ENCODE results near the gene SLC8B1.

Gene SLC8B1

DNA sequence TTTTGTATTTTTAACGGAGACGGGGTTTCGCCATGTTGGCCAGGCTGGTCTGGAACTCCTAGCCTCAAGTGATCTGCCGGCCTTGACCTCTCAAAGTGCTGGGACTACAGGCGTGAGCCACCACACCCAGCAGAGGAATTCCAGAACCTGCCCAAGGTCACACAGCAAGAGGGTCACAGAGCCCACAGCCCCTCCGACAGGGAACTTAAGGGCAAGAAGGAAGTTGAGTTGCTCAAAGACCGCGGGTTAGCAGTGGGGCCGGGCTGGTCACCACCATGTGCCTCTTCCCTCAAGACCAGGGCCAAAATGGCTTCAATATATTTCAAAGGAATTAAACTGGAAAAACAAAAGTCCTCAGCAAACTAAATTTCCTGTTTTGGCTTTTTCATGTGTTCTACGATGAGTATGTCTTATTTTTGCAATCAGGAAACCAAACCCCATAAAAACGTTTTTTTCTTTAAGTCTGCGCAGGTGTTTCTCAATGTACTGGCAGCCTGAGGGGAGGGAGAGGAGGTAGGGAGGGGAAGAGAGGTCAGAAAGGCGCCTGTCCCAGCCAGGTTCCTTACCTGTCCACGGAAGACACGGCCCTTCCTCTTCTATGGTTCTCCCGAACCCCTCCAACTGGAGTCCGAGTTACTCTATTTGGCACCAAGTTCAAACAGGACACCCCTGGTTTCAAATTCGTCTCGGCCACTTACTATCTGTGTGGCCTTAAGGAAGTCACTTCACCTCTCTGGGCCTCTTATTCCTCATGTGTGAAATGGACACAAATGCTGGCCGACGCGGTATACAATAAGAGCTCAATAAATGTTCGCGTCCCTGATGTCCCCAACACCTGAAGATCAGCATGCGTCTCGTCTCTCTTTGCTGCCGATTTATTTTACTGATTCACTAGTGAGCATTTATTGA lies 778 bp downstream of the SLC8B1 start:
- no peaks in the 10 kb centered on the region for H3K9me2 ChIP-seq (ENCODE audit: low read depth, low read length)
- peaks cover 29% of the 10 kb centered on the region for H3K4me1 ChIP-seq (ENCODE audit: insufficient read depth, low read length, severe bottlenecking)
- H3K36me3 ChIP-seq (ENCODE audit: insufficient read depth, low read length): peaks cover 23% of the 10 kb centered on the region; the same call in 1 of the 2 replicates
- H3K27ac ChIP-seq (ENCODE audit: low read depth, low read length, poor library complexity, severe bottlenecking): peak overlapping the region; percentile 54
- no peaks in the 10 kb centered on the region for H3K9me3 ChIP-seq (ENCODE audit: low read length)
- peak overlapping the region; percentile 84 for H3K9ac ChIP-seq (ENCODE audit: low read length)
- H2AFZ ChIP-seq (ENCODE audit: low read length): no peak overlapping the region
- TF ChIP-seq, protein P1, sequence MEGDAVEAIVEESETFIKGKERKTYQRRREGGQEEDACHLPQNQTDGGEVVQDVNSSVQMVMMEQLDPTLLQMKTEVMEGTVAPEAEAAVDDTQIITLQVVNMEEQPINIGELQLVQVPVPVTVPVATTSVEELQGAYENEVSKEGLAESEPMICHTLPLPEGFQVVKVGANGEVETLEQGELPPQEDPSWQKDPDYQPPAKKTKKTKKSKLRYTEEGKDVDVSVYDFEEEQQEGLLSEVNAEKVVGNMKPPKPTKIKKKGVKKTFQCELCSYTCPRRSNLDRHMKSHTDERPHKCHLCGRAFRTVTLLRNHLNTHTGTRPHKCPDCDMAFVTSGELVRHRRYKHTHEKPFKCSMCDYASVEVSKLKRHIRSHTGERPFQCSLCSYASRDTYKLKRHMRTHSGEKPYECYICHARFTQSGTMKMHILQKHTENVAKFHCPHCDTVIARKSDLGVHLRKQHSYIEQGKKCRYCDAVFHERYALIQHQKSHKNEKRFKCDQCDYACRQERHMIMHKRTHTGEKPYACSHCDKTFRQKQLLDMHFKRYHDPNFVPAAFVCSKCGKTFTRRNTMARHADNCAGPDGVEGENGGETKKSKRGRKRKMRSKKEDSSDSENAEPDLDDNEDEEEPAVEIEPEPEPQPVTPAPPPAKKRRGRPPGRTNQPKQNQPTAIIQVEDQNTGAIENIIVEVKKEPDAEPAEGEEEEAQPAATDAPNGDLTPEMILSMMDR (IDR thresholded peaks at IDR 0.05; ENCODE audit: low read length): no peak
- no peak for TF ChIP-seq EZH2 (IDR thresholded peaks at IDR 0.05; ENCODE audit: borderline replicate concordance, low read length)
- peak overlapping the region; percentile 92 for H3K4me2 ChIP-seq (ENCODE audit: low read length)
- H3K27me3 ChIP-seq (ENCODE audit: insufficient read depth, low read length): no peaks in the 10 kb centered on the region
- no peaks in the 10 kb centered on the region for H3K79me2 ChIP-seq (ENCODE audit: insufficient read depth, low read length)
- H3K4me3 ChIP-seq (ENCODE audit: low read depth, low read length, poor library complexity, severe bottlenecking): peak overlapping the region; percentile 89
- H3F3A ChIP-seq (ENCODE audit: insufficient read depth, low read length): no peaks in the 10 kb centered on the region
- H4K20me1 ChIP-seq (ENCODE audit: insufficient read depth, low read length): no peaks in the 10 kb centered on the region

DNA sequence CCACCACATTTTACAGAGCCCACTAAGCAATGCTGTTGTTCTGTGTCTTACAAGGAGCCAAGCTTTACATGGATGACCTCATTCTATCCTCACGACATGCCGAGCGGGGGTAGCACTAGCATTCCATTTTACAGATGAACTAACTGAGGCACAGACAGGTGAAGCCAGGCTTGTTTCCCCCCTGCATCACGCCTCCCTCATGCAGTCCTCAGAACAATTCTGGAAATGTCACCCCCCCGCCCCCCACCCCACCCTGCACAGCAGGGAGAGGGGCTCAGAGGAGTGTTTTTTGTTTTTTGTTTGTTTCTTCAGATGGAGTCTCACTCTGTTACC lies 1.5 kb downstream of the SLC8B1 start:
- Histone ChIP-seq H3K27ac (ENCODE audit: low read depth, low read length, poor library complexity, severe bottlenecking) (peak overlapping the region; percentile 54), H3K4me1 (ENCODE audit: insufficient read depth, low read length, severe bottlenecking) (peaks cover 29% of the 10 kb centered on the region), H2AFZ (ENCODE audit: low read length) (no peak overlapping the region), H3K4me2 (ENCODE audit: low read length) (peak overlapping the region; percentile 92), H3K27me3 (ENCODE audit: insufficient read depth, low read length) (no peaks in the 10 kb centered on the region), H3K4me3 (ENCODE audit: low read depth, low read length, poor library complexity, severe bottlenecking) (peak overlapping the region; percentile 89), H4K20me1 (ENCODE audit: insufficient read depth, low read length) (no peaks in the 10 kb centered on the region), H3K79me2 (ENCODE audit: insufficient read depth, low read length) (no peaks in the 10 kb centered on the region), H3K36me3 (ENCODE audit: insufficient read depth, low read length) (peaks cover 29% of the 10 kb centered on the region; the same call in 1 of the 2 replicates), H3K9me2 (ENCODE audit: low read depth, low read length) (no peaks in the 10 kb centered on the region), H3K9ac (ENCODE audit: low read length) (peak overlapping the region; percentile 84; the same call in 1 of the 2 replicates), H3K9me3 (ENCODE audit: low read length) (no peaks in the 10 kb centered on the region), H3F3A (ENCODE audit: insufficient read depth, low read length) (no peaks in the 10 kb centered on the region)
- TF ChIP-seq, protein P1 (IDR thresholded peaks at IDR 0.05; ENCODE audit: low read length): no peak
- no peak for TF ChIP-seq EZH2 (IDR thresholded peaks at IDR 0.05; ENCODE audit: borderline replicate concordance, low read length)

DNA sequence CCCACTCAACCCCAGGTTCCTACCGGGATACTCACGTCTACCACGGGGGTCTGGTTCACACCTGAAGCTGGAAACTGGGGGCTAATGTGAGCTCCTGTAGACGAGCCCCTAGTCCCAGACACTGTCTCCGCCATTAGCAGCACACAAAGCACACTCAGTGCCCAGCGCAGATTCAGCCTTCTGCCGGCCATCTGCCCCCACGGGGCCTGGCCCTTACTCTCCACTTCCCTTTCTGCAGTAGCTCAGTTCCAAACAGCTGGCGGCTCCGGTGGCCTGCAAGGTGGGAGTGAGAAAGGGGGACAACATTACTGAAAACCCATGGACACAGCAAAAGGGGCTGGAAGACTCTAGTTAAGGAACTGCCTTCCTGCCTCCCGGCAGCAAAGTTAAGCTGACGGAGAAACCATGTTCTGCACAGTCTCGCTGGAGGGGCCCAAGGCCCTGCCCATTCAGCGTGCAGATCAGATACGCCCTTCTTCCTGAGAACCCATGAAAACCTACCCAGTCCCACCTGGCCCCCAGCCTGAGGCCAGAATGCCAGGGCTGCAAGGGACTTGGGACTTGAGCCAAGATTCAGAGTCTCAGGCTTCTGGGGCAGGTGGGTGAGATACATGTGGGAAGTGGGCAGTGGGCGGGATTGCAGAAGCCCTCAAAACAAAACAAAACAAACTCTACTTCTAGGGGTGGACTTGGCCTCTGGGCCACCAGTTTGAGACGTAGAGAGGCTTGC lies 2.1 kb downstream of the SLC8B1 start:
- Histone ChIP-seq H4K20me1 (ENCODE audit: insufficient read depth, low read length) (no peaks in the 10 kb centered on the region), H2AFZ (ENCODE audit: low read length) (no peak overlapping the region), H3K9me2 (ENCODE audit: low read depth, low read length) (no peaks in the 10 kb centered on the region), H3K9me3 (ENCODE audit: low read length) (no peaks in the 10 kb centered on the region), H3K36me3 (ENCODE audit: insufficient read depth, low read length) (peaks cover 33% of the 10 kb centered on the region; the same call in 1 of the 2 replicates), H3K27me3 (ENCODE audit: insufficient read depth, low read length) (no peaks in the 10 kb centered on the region), H3K27ac (ENCODE audit: low read depth, low read length, poor library complexity, severe bottlenecking) (peak overlapping the region; percentile 54), H3K4me1 (ENCODE audit: insufficient read depth, low read length, severe bottlenecking) (peaks cover 29% of the 10 kb centered on the region), H3F3A (ENCODE audit: insufficient read depth, low read length) (no peaks in the 10 kb centered on the region), H3K4me2 (ENCODE audit: low read length) (peak overlapping the region; percentile 92), H3K4me3 (ENCODE audit: low read depth, low read length, poor library complexity, severe bottlenecking) (peak overlapping the region; percentile 89), H3K9ac (ENCODE audit: low read length) (peak overlapping the region; percentile 84; the same call in 1 of the 2 replicates), H3K79me2 (ENCODE audit: insufficient read depth, low read length) (no peaks in the 10 kb centered on the region)
- no peak for TF ChIP-seq EZH2 (IDR thresholded peaks at IDR 0.05; ENCODE audit: borderline replicate concordance, low read length)
- TF ChIP-seq, protein P1 (IDR thresholded peaks at IDR 0.05; ENCODE audit: low read length): no peak
